ENCODE results near the gene LONRF3. TPM values are rescaled to one million over a fixed set of nuclear protein-coding genes. Genes with fewer than 3 reads are reported as not detected.

Gene LONRF3
- total and polyA plus RNA-seq, 2 of the 8 experiments (the other 6 are each of a cell fraction or from before 2014, with no cell fraction given) = 0.11 TPM; not detected in 1

Other genes with a start within 250 kb of the LONRF3 start
- 8.6 and 9.4 TPM in 2 replicates for gene IL13RA1, start 247.0 kb upstream of the LONRF3 start, total RNA-seq (2021; fragmentation: NEBNext Ultra II Directional; extraction: Animal tissue kit (Norgen Biotek cat#: 25700))
- gene IL13RA1, start 247.0 kb upstream of the LONRF3 start, polyA plus RNA-seq (2011; rRNA removed) = 1.7 and 3.3 TPM in 2 replicates
- 0.84 and 1.3 TPM in 2 replicates for gene ZCCHC12, start 150.8 kb upstream of the LONRF3 start, total RNA-seq (2021; fragmentation: NEBNext Ultra II Directional; extraction: Animal tissue kit (Norgen Biotek cat#: 25700))
- 0.71 and 0.76 TPM in 2 replicates for gene ZCCHC12, start 150.8 kb upstream of the LONRF3 start, polyA plus RNA-seq (2011; rRNA removed)
- gene CT47C1, start 98.4 kb downstream of the LONRF3 start, total RNA-seq (2021; fragmentation: NEBNext Ultra II Directional; extraction: Animal tissue kit (Norgen Biotek cat#: 25700)) = not detected in 2 replicates
- not detected in 2 replicates for gene CT47C1, start 98.4 kb downstream of the LONRF3 start, polyA plus RNA-seq (2011; rRNA removed)
- not detected in 2 replicates for gene KIAA1210, start 153.2 kb downstream of the LONRF3 start, total RNA-seq (2021; fragmentation: NEBNext Ultra II Directional; extraction: Animal tissue kit (Norgen Biotek cat#: 25700))
- gene KIAA1210, start 153.2 kb downstream of the LONRF3 start, polyA plus RNA-seq (2011; rRNA removed) = 0.02 TPM in 2 replicates